Fibroblast of skin of scalp (primary cell): ENCODE results near the gene VAV3.

ENCODE experiments used
- DNase-seq: peaks from one replicate; pipeline ENCODE4 v3.0.0-alpha.2; 2013

The VAV3 gene

GRCh38 chr1:107529511-107530149 is 435.4 kb downstream of the VAV3 start:
- DNase-seq = peak; percentile 59

GRCh38 chr1:107526524-107527198 is 438.3 kb downstream of the VAV3 start:
- DNase-seq = no peak

GRCh38 chr1:107525961-107526360 is 439.0 kb downstream of the VAV3 start:
- no peak for DNase-seq

- DNase-seq = no peak
These were observed 439.8 kb downstream of the VAV3 start for GRCh38 chr1:107525145-107525544.

GRCh38 chr1:107524301-107524700 is 440.7 kb downstream of the VAV3 start:
- no peak for DNase-seq

- DNase-seq = no peak
These were observed 441.2 kb downstream of the VAV3 start for GRCh38 chr1:107523736-107524135.

GRCh38 chr1:107523061-107523460 is 441.9 kb downstream of the VAV3 start:
- no peak for DNase-seq
